A549 (cell line): Measurements from ENCODE around the gene ST3GAL6. TPM values are rescaled to one million over a fixed set of nuclear protein-coding genes. Genes with fewer than 3 reads are reported as not detected.

Source experiments
- ATAC-seq, 2 experiments: fragments of 200-7000 bp in 1 of 2; fragments of >200 bp in 1 of 2; cut with Nextera tagmentation in 1 of 2; cut with Tn5 transposase in 1 of 2; 3 replicates each; pipeline versions ENCODE4 v1.8.0 to v1.9.1; 2018 to 2020; ENCODE audit warnings: mild to moderate bottlenecking in 1 of 2, moderate library complexity in 1 of 2
- CTCF ChIA-PET: fragments of 300-600 bp; sonication (Branson Sonifier 250); formaldehyde crosslinking; extraction: SDS; loops from one replicate; lab custom pipeline; 2021; ENCODE audit warnings: antibody characterized with exemption, inconsistent platforms; lab: Yijun Ruan, JAX
- POLR2A ChIA-PET: fragments of 350-600 bp; formaldehyde crosslinking; extraction: SDS; loops from one replicate; lab custom pipeline; 2021; ENCODE audit warnings: antibody characterized with exemption, inconsistent platforms; lab: Yijun Ruan, JAX
- DNase-seq, 2 experiments: peaks; one replicate each; pipeline versions ENCODE4 v3.0.0 to v3.0.0-alpha.2; 2011 to 2016; ENCODE audit warnings: low read depth in 1 of 2, low spot score in 1 of 2
- FAIRE-seq: peaks from 2 replicates; lab custom pipeline; 2011; peaks lifted over from hg19 to GRCh38; lab: Jason Lieb, UNC
- H3K27ac ChIP-seq, 2 experiments: fragments of >200 bp; sonication (Bioruptor Twin); formaldehyde crosslinking; 3 replicates each; pipeline ENCODE4 v1.5.1; 2016 to 2017
- H3K4me1 ChIP-seq: fragments of >200 bp; sonication (Bioruptor Twin); formaldehyde crosslinking; 3 replicates; pipeline ENCODE4 v1.6.1; 2016
- H3K4me2 ChIP-seq: fragments of >200 bp; sonication (Bioruptor Twin); formaldehyde crosslinking; 3 replicates; pipeline ENCODE4 v1.6.1; 2016
- H3K4me3 ChIP-seq: fragments of >200 bp; sonication (Bioruptor Twin); formaldehyde crosslinking; 3 replicates; pipeline ENCODE4 v1.5.1; 2016
- H3K9me3 ChIP-seq: fragments of >200 bp; sonication (Bioruptor Twin); formaldehyde crosslinking; 3 replicates; pipeline ENCODE4 v1.6.1; 2016
- EHF ChIP-seq: fragments of 250-450 bp; sonication (Bioruptor Pico); IDR thresholded peaks from 2 replicates; pipeline ENCODE4 v1.5.0; 2020; ENCODE audit warnings: mild to moderate bottlenecking
- GATA3 ChIP-seq: IDR thresholded peaks from 2 replicates; pipeline ENCODE4 v1.6.1; 2012; ENCODE audit warnings: borderline replicate concordance
- HDAC2 ChIP-seq: fragments of 200-600 bp; sonication (generic); IDR thresholded peaks from 2 replicates; pipeline ENCODE4 v1.6.1; 2016
- HES2 ChIP-seq: fragments of >200 bp; sonication (Bioruptor Twin); formaldehyde crosslinking; IDR thresholded peaks from 2 replicates; pipeline ENCODE4 v1.6.1; 2016
- HEYL ChIP-seq: fragments of 250-450 bp; sonication (Bioruptor Pico); IDR thresholded peaks from 2 replicates; pipeline ENCODE4 v1.8.0; 2021; ENCODE audit warnings: mild to moderate bottlenecking, moderate library complexity
- HOXA7 ChIP-seq: fragments of 250-450 bp; sonication (Bioruptor Pico); IDR thresholded peaks from 2 replicates; pipeline ENCODE4 v1.5.0; 2020; ENCODE audit warnings: mild to moderate bottlenecking, moderate library complexity
- JUN ChIP-seq, 2 experiments: fragments of >200 bp; sonication (Bioruptor Twin); formaldehyde crosslinking; IDR thresholded peaks; 2 replicates in 1 of 2; 3 replicates in 1 of 2; pipeline ENCODE4 v1.6.1; 2016 to 2017
- JUNB ChIP-seq: fragments of >200 bp; sonication (Bioruptor Twin); formaldehyde crosslinking; IDR thresholded peaks from 2 replicates; pipeline ENCODE4 v1.6.1; 2016
- KDM1A ChIP-seq: fragments of 200-600 bp; sonication (generic); IDR thresholded peaks from 2 replicates; pipeline ENCODE4 v1.6.1; 2016; ENCODE audit warnings: low read depth, mild to moderate bottlenecking
- KDM5A ChIP-seq: fragments of 200-600 bp; sonication (generic); IDR thresholded peaks from 2 replicates; pipeline ENCODE4 v1.6.1; 2016; ENCODE audit warnings: antibody characterized with exemption, mild to moderate bottlenecking
- MAFK ChIP-seq: fragments of 450-650 bp; IDR thresholded peaks from 2 replicates; pipeline ENCODE4 v1.6.1; 2014; ENCODE audit not compliant: partially characterized antibody
- NPAS2 ChIP-seq: fragments of 250-450 bp; sonication (Bioruptor Pico); IDR thresholded peaks from 2 replicates; pipeline ENCODE4 v1.8.0; 2022; ENCODE audit warnings: mild to moderate bottlenecking, moderate library complexity, borderline replicate concordance
- NR3C1 ChIP-seq: fragments of >200 bp; sonication (Bioruptor Twin); formaldehyde crosslinking; IDR thresholded peaks from 3 replicates; pipeline ENCODE4 v1.6.1; 2017
- PHF8 ChIP-seq: fragments of 200-600 bp; sonication (generic); IDR thresholded peaks from 2 replicates; pipeline ENCODE4 v1.6.1; 2016; ENCODE audit warnings: low read depth, mild to moderate bottlenecking, antibody characterized with exemption, moderate library complexity, borderline replicate concordance
- RCOR1 ChIP-seq: fragments of 150-350 bp; IDR thresholded peaks from 2 replicates; pipeline ENCODE4 v1.6.1; 2014; ENCODE audit warnings: antibody characterized with exemption, low read length, low read depth
- REST ChIP-seq: fragments of 200-600 bp; sonication (generic); IDR thresholded peaks from 2 replicates; pipeline ENCODE4 v1.6.1; 2016; ENCODE audit warnings: antibody characterized with exemption, mild to moderate bottlenecking, moderate library complexity
- RNF2 ChIP-seq: fragments of 200-600 bp; sonication (generic); IDR thresholded peaks from 2 replicates; pipeline ENCODE4 v1.6.1; 2016; ENCODE audit warnings: low read depth, mild to moderate bottlenecking, antibody characterized with exemption, moderate library complexity, borderline replicate concordance
- SMC3 ChIP-seq: fragments of >200 bp; sonication (Bioruptor Twin); formaldehyde crosslinking; IDR thresholded peaks from 3 replicates; pipeline ENCODE4 v1.6.1; 2018; ENCODE audit warnings: inconsistent platforms
- SREBF2 ChIP-seq: fragments of 450-650 bp; IDR thresholded peaks from 2 replicates; pipeline ENCODE4 v1.6.1; 2014; ENCODE audit warnings: mild to moderate bottlenecking, moderate library complexity
- TFCP2L1 ChIP-seq: fragments of 250-450 bp; sonication (Bioruptor Pico); IDR thresholded peaks from 2 replicates; pipeline ENCODE4 v1.5.0; 2021; ENCODE audit warnings: mild to moderate bottlenecking
- USF2 ChIP-seq: fragments of 450-650 bp; IDR thresholded peaks from 2 replicates; pipeline ENCODE4 v1.6.1; 2014; ENCODE audit warnings: antibody characterized with exemption
- ZNF302 ChIP-seq: fragments of 250-450 bp; sonication (Bioruptor Pico); IDR thresholded peaks from 2 replicates; pipeline ENCODE4 v1.9.0; 2021; ENCODE audit warnings: inconsistent platforms, mild to moderate bottlenecking, moderate library complexity
- ZSCAN20 ChIP-seq: fragments of 250-450 bp; sonication (Bioruptor Pico); IDR thresholded peaks from 2 replicates; pipeline ENCODE4 v1.8.0; 2022; ENCODE audit warnings: mild to moderate bottlenecking, moderate library complexity
- WGBS: methylation state at CpG from one replicate; pipeline ENCODE4 v1.1.6; 2017; ENCODE audit errors: missing lambda C conversion rate; 5-methylcytosine and 5-hydroxymethylcytosine counted together
- polyA plus RNA-seq, 4 experiments: library from polyadenylated mRNA; depleted of rRNA in 3 of 4; stranded (reverse); fragments of >200 nt; fragmentation: RNase III in 1 of 4; extraction: RNeasy Plus Mini Kit Qiagen cat#74134 plus additional on column Dnase treatment in 1 of 4; gene quantifications; 2 replicates in 3 of 4; 3 replicates in 1 of 4; pipeline ENCODE4 v1.2.3, GENCODE V29; 2011 to 2017

Gene ST3GAL6
- polyA plus RNA-seq, 2 of the 4 experiments (the other 2 are of a cell fraction): 1.1 to 1.4 TPM

GRCh38 chr3:98780343-98780742 is 17.2 kb downstream of the ST3GAL6 start:
- CTCF ChIA-PET: interaction anchor here (1.2 to 2.9 kb wide), 5 partner anchors 13 to 213 kb away, joined by 3 to 13 read pairs (median 3); no protein-coding TSS in a partner anchor

GRCh38 chr3:98782824-98783500 is 19.8 kb downstream of the ST3GAL6 start:
- ChIA-PET CTCF (interaction anchor here (1.5 kb wide), 1 partner anchor 11 kb away, joined by 3 read pairs; no protein-coding TSS in a partner anchor), POLR2A (no interaction called here)
- FAIRE-seq (no peak), DNase-seq (no peak), ATAC-seq (no peak)
- Histone ChIP-seq H3K27ac (no peak overlapping the region), H3K4me1 (peaks cover 13% of the 10 kb centered on the region; the same call in 1 of the 3 replicates), H3K4me2 (no peak overlapping the region), H3K4me3 (no peak overlapping the region), H3K9me3 (no peaks in the 10 kb centered on the region)
- WGBS: 75% methylated on average over 8 of the region's 8 CpGs
- TF ChIP-seq SREBF2 (no peak), HDAC2 (no peak), ZNF302 (CRISPR knock-in tag) (no peak)

More at GRCh38 chr3:98780343-98780742, 17.2 kb downstream of the ST3GAL6 start:
- Histone ChIP-seq H3K4me3 (no peak overlapping the region), H3K9me3 (no peaks in the 10 kb centered on the region), H3K4me1 (peaks cover 6% of the 10 kb centered on the region; the same call in 1 of the 3 replicates), H3K4me2 (no peak overlapping the region), H3K27ac (no peak overlapping the region)
- no peak for FAIRE-seq
- no peak for ATAC-seq
- TF ChIP-seq TFCP2L1 (CRISPR knock-in tag) (no peak), PHF8 (no peak), NR3C1 (no peak), KDM5A (no peak), HOXA7 (CRISPR knock-in tag) (no peak), EHF (CRISPR knock-in tag) (no peak), KDM1A (no peak), JUNB (no peak), ZNF302 (CRISPR knock-in tag) (no peak), JUN (IDR thresholded peaks at IDR 0.05) (no peak), REST (no peak), SMC3 (no peak), HEYL (no peak), NPAS2 (no peak), ZSCAN20 (CRISPR knock-in tag) (no peak), RCOR1 (no peak)
- DNase-seq: no peak
- 81% methylated on average over 2 of the region's 2 CpGs for WGBS
- POLR2A ChIA-PET: no interaction called here

GRCh38 chr3:98784042-98784441 is 20.9 kb downstream of the ST3GAL6 start:
- no peaks in the 10 kb centered on the region for H3K9me3 ChIP-seq
- CTCF ChIA-PET: no interaction called here
- WGBS: 77% methylated on average over 5 of the region's 5 CpGs
- no peak overlapping the region for H3K4me2 ChIP-seq
- FAIRE-seq (no peak), DNase-seq (no peak), ATAC-seq (no peak)
- no peak overlapping the region for H3K4me3 ChIP-seq
- POLR2A ChIA-PET: no interaction called here
- peaks cover 13% of the 10 kb centered on the region; the same call in 1 of the 3 replicates for H3K4me1 ChIP-seq
- no peak overlapping the region for H3K27ac ChIP-seq
- TF ChIP-seq GATA3: no peak
- TF ChIP-seq HEYL: no peak
- TF ChIP-seq RNF2: no peak
- no peak for TF ChIP-seq HDAC2
- no peak for TF ChIP-seq TFCP2L1 (CRISPR knock-in tag)
- TF ChIP-seq HES2: no peak
- no peak for TF ChIP-seq USF2
- no peak for TF ChIP-seq MAFK
- TF ChIP-seq, all 56 proteins: peak for 0
